ENCODE data around the gene KRT23.

KRT23 gene, protein sequence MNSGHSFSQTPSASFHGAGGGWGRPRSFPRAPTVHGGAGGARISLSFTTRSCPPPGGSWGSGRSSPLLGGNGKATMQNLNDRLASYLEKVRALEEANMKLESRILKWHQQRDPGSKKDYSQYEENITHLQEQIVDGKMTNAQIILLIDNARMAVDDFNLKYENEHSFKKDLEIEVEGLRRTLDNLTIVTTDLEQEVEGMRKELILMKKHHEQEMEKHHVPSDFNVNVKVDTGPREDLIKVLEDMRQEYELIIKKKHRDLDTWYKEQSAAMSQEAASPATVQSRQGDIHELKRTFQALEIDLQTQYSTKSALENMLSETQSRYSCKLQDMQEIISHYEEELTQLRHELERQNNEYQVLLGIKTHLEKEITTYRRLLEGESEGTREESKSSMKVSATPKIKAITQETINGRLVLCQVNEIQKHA

DNA sequence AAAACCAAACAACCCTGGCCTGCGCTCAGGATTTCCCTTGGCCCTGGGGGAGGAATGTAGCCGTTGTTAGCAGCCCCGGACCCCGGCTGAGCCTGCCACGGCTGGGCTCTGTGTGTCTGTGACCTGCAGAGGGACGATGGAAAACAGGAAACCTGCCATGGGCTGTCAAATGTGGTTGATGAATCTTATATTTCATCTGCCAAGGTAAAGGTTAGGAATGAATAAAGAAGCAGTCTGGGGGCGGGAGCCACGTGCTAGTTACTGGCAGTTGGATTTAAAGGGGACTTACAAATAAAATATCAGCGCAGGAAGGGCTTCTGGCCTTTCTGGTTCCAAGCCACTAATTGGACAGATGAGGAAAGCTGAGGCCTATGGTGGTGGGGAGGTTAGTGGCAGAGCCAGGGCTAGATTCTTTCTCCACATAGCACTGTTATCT, at the start of gene KRT23:
TSS of gene KRT23 (minus strand) at position 263 of the 436 bp plus-strand sequence. CDS start 1,043 bp downstream, outside the sequence.
- no peak within 1 kb of the TSS for H2AFZ ChIP-seq (ENCODE audit: low read length)
- no peaks in the 10 kb centered on the region for H3K9me3 ChIP-seq (ENCODE audit: insufficient read depth, low read depth, low read length)
- H3K4me1 ChIP-seq (ENCODE audit: insufficient read depth, low read length, poor library complexity, severe bottlenecking), result no peaks in the 10 kb centered on the region
- H4K20me1 ChIP-seq (ENCODE audit: insufficient read depth, low read length, poor library complexity, severe bottlenecking), result no peaks in the 10 kb centered on the region
- no peak within 1 kb of the TSS for H3K9ac ChIP-seq (ENCODE audit: low read depth, low read length, poor library complexity, severe bottlenecking)
- no peaks in the 10 kb centered on the region for H3F3A ChIP-seq (ENCODE audit: low read depth)
- H3K9me2 ChIP-seq (replicated peaks; ENCODE audit: low read depth, low read length), result no peaks in the 10 kb centered on the region
- TF ChIP-seq, protein P1, sequence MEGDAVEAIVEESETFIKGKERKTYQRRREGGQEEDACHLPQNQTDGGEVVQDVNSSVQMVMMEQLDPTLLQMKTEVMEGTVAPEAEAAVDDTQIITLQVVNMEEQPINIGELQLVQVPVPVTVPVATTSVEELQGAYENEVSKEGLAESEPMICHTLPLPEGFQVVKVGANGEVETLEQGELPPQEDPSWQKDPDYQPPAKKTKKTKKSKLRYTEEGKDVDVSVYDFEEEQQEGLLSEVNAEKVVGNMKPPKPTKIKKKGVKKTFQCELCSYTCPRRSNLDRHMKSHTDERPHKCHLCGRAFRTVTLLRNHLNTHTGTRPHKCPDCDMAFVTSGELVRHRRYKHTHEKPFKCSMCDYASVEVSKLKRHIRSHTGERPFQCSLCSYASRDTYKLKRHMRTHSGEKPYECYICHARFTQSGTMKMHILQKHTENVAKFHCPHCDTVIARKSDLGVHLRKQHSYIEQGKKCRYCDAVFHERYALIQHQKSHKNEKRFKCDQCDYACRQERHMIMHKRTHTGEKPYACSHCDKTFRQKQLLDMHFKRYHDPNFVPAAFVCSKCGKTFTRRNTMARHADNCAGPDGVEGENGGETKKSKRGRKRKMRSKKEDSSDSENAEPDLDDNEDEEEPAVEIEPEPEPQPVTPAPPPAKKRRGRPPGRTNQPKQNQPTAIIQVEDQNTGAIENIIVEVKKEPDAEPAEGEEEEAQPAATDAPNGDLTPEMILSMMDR (conservative IDR thresholded peaks at IDR 0.05; ENCODE audit: low read length), result no peak
- no peak for TF ChIP-seq EZH2phosphoT487 (IDR thresholded peaks at IDR 0.05; ENCODE audit: borderline replicate concordance)
- H3K27me3 ChIP-seq (ENCODE audit: insufficient read depth, low read length, poor library complexity, severe bottlenecking), result peaks cover 11% of the 10 kb centered on the region
- H3K36me3 ChIP-seq (ENCODE audit: insufficient read depth, low read length), result no peaks in the 10 kb centered on the region
- H3K4me2 ChIP-seq (ENCODE audit: low read depth, low read length, poor library complexity, severe bottlenecking), result no peak within 1 kb of the TSS
- no peaks in the 10 kb centered on the region for H3K79me2 ChIP-seq (ENCODE audit: insufficient read depth, low read length)
- no peak within 1 kb of the TSS for H3K4me3 ChIP-seq (ENCODE audit: low read length, poor library complexity, severe bottlenecking)

DNA sequence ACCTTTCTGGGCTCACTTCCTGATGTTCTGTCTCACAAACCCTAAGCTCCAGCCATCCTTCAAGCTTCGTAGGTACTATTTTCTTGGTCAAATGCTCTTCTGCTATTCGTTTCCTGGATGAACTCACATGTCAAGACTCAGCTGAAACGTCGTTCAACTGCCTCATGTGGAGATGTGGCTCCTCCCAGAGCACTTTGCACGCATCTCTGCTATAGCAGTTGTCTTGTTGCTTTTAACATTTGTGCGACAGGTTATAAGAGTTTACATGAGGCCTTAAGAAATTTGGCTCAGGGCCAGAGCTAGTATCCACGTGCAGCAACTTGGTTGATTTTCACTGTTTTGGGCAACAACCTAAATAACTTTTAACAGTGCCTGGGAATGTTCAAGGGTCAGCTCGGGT, 49.5 kb upstream of the KRT23 start:
- Histone ChIP-seq H3K27me3 (ENCODE audit: insufficient read depth, low read length, poor library complexity, severe bottlenecking) (peaks cover 12% of the 10 kb centered on the region), H3K36me3 (ENCODE audit: insufficient read depth, low read length) (no peaks in the 10 kb centered on the region), H2AFZ (ENCODE audit: low read length) (no peak overlapping the region), H3K4me2 (ENCODE audit: low read depth, low read length, poor library complexity, severe bottlenecking) (no peak overlapping the region), H3K9ac (ENCODE audit: low read depth, low read length, poor library complexity, severe bottlenecking) (no peak overlapping the region), H3F3A (ENCODE audit: low read depth) (no peaks in the 10 kb centered on the region), H3K9me3 (ENCODE audit: insufficient read depth, low read depth, low read length) (no peaks in the 10 kb centered on the region), H3K9me2 (replicated peaks; ENCODE audit: low read depth, low read length) (no peaks in the 10 kb centered on the region), H4K20me1 (ENCODE audit: insufficient read depth, low read length, poor library complexity, severe bottlenecking) (no peaks in the 10 kb centered on the region), H3K79me2 (ENCODE audit: insufficient read depth, low read length) (no peaks in the 10 kb centered on the region), H3K4me1 (ENCODE audit: insufficient read depth, low read length, poor library complexity, severe bottlenecking) (no peaks in the 10 kb centered on the region), H3K4me3 (ENCODE audit: low read length, poor library complexity, severe bottlenecking) (no peak overlapping the region)
- TF ChIP-seq, protein P1 (conservative IDR thresholded peaks at IDR 0.05; ENCODE audit: low read length), result no peak
- no peak for TF ChIP-seq EZH2phosphoT487 (IDR thresholded peaks at IDR 0.05; ENCODE audit: borderline replicate concordance)

DNA sequence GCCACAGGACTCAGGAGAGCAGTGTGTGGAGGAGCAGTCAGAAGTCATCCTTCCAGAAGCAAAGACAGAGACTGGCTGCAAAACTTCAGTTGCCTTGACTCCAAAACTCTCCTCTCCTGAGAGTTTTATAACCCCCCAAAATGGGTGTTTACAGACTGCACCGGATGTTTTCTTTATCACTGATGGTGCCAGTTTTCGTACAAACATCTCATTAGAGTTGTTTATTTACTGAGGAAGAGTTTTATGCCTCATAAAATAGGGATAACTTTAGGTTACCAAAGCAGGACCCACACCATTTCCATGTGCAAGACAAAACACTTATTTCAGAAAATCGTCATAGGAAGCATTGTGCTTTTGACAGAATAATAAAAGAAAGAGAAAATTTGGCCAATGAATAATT, 46.8 kb upstream of the KRT23 start, which contains the start of gene KRT40:
TSS of gene KRT40 (minus strand) at position 101 of the 400 bp plus-strand sequence. CDS start at position 48, 53 bp downstream.
- Histone ChIP-seq H3K9me2 (replicated peaks; ENCODE audit: low read depth, low read length) (no peaks in the 10 kb centered on the region), H3K9ac (ENCODE audit: low read depth, low read length, poor library complexity, severe bottlenecking) (no peak within 1 kb of the TSS), H3K36me3 (ENCODE audit: insufficient read depth, low read length) (no peaks in the 10 kb centered on the region), H3F3A (ENCODE audit: low read depth) (no peaks in the 10 kb centered on the region), H2AFZ (ENCODE audit: low read length) (no peak within 1 kb of the TSS), H3K27me3 (ENCODE audit: insufficient read depth, low read length, poor library complexity, severe bottlenecking) (peaks cover 12% of the 10 kb centered on the region), H3K4me3 (ENCODE audit: low read length, poor library complexity, severe bottlenecking) (no peak within 1 kb of the TSS), H3K79me2 (ENCODE audit: insufficient read depth, low read length) (no peaks in the 10 kb centered on the region), H3K9me3 (ENCODE audit: insufficient read depth, low read depth, low read length) (no peaks in the 10 kb centered on the region), H3K4me1 (ENCODE audit: insufficient read depth, low read length, poor library complexity, severe bottlenecking) (no peaks in the 10 kb centered on the region), H4K20me1 (ENCODE audit: insufficient read depth, low read length, poor library complexity, severe bottlenecking) (no peaks in the 10 kb centered on the region), H3K4me2 (ENCODE audit: low read depth, low read length, poor library complexity, severe bottlenecking) (no peak within 1 kb of the TSS)
- no peak for TF ChIP-seq EZH2phosphoT487 (IDR thresholded peaks at IDR 0.05; ENCODE audit: borderline replicate concordance)
- TF ChIP-seq, protein P1 (conservative IDR thresholded peaks at IDR 0.05; ENCODE audit: low read length), result no peak
